ENCODE measurements around the gene SCGB1C2.
"Not testable (repeated sequence)": the region's sequence is repeated elsewhere in the genome, so short reads cannot be mapped to it uniquely, and the experiment has no call there.

Gene SCGB1C2

GRCh38 chr17:149231-149630 lies 11.9 kb downstream of the SCGB1C2 start:
- DNase-seq, result no peak

GRCh38 chr17:149897-150584 lies 12.7 kb downstream of the SCGB1C2 start:
- no peak for DNase-seq

DNA sequence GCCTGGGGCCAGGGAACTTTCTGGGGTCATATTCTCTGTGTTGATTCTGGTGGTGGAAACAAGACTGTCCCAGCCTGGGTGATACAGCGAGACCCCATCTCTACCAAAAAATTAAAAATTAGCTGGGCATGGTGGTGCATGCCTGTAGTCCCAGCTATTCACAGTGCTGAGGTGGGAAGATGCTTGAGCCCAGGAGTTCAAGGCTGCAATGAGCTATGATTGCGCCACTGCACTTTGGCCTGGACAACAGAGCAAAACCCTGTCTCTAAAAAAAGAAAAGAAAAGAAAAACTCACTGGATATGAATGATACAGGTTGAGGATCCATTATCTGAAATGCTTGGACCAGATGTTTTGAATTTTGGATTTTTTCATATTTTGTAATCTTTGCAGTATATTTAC lies 13.6 kb downstream of the SCGB1C2 start:
- no peak for DNase-seq

DNA sequence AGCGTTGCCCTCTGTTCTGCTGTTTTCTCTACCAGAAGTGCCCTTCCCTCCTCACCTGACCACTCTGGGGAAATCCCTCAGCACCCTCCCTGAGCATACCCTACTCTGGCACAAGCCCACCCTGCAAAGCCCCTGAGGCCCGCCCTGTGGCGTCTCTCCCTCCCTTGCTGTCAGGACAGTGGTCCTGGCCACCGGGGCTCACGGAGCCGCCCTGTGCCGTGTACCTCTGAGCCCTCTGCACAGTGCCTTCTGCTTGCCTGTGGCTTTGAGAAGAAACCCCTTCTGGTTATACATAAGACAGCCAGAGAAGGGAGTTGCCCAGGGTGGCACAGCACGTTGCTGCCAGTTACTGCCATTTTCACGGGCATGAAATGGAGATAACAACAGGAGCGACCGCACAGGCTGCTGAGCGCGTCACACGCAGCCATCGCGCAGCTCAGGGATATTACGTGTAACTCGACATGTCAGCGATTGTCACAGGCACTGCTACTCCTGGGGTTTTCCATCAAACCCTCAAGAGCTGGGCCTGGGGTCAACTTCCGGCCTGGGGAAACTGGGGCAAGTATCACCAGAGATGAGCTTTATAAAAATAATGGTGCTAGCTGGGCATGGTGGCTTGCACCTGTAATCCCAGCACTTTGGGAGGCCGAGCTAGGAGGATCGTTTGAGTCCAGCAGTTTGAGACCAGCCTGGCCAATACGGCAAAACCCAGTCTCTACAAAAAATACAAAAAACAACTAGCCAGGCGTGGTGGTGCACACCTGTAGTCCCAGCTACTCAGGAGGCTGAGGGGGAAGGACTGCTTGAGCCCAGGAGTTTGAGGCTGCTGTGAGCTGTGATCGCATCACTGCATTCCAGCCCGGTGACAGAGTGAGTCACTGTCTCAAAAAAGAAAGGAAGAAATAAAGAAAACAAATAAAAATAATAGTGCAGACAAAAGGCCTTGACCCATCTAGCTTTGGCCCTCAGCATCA lies 14.8 kb downstream of the SCGB1C2 start:
- no peak for DNase-seq

GRCh38 chr17:152860-153420 lies 15.6 kb downstream of the SCGB1C2 start:
- no peak for DNase-seq

GRCh38 chr17:153851-154250 lies 16.5 kb downstream of the SCGB1C2 start:
- no peak for DNase-seq

DNA sequence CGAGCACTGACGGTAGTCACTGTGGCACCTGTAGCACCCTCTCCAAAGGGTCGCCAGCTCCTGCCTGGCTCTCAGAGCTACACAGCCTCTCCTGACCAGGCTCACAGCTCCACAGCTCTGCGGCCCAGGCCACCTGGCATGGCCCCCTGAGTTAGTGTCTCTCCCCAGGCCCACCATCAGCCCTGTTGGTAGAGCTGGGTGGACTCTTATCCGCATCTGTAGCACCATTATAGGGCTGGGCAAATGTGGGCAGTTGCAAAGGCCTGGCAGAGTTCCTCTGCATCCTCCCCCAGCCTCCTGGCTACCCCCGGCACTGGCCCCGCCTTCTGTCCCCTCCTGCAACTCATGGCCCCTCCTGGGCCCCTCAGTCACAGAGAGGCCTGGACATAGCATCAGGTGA lies 18.2 kb downstream of the SCGB1C2 start:
- DNase-seq, result no peak

- DNase-seq, result no peak
Observed at GRCh38 chr17:156094-156621, 18.8 kb downstream of the SCGB1C2 start.

DNA sequence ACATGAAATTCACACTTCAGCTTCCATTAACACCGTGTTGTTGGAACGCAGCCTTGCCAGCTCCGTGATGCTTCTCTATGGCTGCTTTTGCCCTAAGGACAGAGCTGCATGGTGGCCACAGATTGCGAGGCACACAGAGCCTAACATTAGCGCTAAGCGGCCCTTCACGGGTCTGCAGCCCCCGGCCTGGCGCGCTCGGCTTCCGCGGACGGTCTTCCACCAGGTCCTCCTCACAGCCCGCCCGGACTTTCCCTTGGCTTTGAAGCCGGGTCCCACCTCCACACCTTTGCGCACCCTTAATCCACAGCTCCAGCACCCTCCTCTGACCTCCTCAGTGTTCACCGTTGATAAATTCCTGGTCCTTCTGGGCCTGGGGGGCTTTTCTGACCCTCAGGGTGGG lies 19.6 kb downstream of the SCGB1C2 start:
- no peak for DNase-seq

DNA sequence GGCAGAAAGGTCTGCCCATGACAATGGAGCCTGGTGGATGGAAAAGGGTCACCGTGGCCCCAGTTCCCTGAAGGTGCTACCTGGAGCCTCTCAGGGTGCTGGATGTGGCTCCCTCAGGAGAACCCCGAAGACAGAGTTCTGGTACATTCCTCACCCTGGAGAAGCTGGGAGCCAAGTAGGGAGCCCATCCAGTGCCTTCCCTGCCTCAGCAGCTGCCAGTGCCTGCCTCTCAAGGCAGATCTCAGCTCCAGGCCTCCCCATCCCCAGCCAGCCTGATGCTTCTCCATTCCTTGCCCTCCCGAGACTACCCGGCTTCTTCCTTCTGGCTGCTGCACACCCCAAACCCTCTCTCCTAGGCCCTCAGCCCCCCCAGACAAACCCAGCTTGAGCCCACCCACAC lies 20.5 kb downstream of the SCGB1C2 start:
- DNase-seq, result no peak

- DNase-seq, result no peak
Observed at GRCh38 chr17:158379-158778, 21.0 kb downstream of the SCGB1C2 start.

GRCh38 chr17:159609-160008 lies 22.2 kb downstream of the SCGB1C2 start:
- no peak for DNase-seq

- no peak for DNase-seq
Observed at GRCh38 chr17:160336-160735, 23.0 kb downstream of the SCGB1C2 start.

DNA sequence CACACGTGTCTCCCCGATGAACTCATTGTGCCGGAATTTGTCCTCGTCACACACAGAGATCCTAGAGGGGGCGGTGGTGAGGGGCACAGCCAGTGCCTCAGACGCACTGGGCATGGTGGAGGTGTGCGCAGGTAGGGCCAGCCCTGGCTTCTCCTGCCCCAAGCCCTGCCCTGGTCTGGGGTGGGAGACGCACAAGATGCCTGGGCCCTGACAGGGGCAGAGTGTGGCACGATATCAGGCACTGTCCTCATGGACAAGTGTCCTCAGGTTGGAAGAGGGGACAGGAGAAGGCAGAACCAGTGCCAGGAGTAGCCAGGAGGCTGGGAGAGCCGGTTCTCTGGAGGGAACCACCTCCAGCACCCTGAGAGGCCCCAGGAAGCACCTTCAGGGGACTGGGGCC lies 24.1 kb downstream of the SCGB1C2 start:
- no peak for DNase-seq

DNA sequence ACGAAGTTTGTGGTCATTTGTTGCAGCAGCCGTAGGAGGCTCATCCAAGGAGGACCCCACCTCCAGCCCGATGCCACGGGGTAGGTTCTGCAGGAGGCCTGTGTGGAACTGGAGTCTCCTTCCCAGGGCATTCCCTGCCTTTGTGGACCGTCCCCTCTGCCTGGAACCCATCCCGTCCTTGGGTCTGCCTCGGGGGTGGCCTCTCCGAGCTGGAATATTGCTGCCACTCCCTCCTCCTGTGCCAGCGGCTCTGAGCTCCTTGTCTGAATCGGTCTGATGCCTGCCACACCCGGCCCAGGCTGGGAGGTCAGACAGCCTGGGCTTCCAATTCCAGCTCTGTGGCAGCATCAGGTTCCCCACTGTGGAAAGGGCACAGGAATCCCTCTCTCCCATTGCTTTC lies 25.3 kb downstream of the SCGB1C2 start:
- no peak for DNase-seq

DNA sequence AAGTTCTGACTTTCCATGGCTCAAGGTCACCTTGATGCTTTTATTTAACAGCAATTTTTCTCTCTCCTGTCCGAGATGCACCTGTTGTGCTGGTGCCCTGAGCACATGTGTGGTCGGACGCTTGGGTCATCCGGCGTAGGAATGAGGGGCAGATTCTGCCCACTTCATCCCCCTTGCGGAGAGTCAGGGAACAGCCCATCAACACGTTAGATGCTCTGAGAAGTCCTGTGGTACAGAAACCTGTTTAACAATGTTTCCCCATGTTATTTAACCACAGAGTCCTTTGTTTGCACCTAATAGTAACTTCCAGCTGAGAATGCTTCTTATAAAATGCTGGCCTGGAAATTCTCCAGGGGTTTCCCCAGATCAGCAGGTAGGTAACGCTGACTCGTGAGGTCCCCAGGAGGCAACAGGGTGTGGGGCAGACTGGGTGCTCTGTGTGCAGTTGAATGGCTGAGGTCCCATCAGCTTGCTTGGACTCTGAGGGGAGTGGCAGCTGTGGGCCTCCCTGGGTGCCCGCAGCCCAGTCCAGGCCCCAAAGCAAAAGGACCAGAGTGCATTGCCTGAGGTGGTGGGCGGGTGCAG lies 26.2 kb downstream of the SCGB1C2 start:
- no peak for DNase-seq

DNA sequence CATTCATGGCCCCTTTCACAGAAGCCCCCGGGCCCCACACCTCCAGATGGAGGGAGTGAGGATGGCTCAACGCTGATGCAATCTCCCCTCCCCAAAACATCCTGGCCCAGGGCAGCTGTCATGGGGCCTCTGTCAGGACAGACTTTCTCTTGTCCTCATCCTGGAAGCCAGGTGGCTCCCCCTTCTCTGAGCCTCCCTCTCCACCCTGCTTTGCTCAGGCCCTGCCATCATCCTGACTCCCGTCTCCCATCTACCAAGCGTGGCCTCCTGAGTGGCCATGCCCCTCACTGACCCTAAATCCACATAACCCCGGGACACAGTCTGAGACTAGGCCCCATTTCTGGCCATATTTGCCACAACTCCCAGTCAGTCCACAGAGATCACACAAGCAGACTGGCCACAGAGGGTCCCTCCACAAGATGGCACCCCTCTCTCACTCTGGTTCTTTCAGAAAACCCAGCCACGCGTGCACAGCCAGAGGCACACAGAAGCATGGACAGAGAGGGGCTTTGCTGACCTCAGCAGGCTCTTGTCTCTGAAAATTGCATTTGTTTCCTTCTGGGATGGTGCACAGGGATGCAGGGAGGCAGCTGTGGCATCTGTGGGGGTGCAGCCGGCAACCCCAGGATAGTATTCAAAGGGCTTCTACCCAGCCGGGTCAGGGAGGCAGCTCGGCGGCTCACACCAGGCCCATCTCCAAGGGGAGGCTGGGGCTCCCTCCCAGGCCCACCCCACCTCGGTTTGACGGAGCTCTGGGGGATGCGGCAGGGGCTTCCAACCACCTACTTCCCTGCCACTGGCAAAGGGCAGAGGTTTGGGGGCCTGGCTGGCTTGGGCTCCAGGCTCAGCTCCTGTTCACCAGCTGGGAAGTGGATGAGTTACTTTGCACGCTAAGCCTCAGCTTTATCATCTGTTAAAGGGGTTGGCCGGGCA lies 27.2 kb downstream of the SCGB1C2 start:
- DNase-seq, result peak; percentile 22 to 34

- no peak for DNase-seq
Observed at GRCh38 chr17:165939-166338, 28.6 kb downstream of the SCGB1C2 start.

DNA sequence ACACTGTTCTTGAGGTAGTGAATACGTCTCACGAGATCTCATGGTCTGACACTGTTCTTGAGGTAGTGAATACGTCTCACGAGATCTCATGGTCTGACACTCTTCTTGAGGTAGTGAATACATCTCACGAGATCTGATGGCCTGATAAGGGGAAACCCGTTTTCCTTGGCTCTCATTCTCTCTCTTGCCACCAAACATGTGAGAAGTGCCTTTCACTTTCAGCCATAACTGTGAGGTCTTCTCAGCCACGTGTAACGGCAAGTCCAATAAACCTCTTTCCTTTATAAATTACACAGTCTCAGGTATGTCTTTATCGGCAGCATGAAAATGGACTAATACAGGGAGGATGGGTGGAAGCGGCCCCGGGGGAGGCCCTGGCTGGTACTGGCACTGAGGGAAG lies 31.2 kb downstream of the SCGB1C2 start:
- DNase-seq, result not testable (repeated sequence)

DNA sequence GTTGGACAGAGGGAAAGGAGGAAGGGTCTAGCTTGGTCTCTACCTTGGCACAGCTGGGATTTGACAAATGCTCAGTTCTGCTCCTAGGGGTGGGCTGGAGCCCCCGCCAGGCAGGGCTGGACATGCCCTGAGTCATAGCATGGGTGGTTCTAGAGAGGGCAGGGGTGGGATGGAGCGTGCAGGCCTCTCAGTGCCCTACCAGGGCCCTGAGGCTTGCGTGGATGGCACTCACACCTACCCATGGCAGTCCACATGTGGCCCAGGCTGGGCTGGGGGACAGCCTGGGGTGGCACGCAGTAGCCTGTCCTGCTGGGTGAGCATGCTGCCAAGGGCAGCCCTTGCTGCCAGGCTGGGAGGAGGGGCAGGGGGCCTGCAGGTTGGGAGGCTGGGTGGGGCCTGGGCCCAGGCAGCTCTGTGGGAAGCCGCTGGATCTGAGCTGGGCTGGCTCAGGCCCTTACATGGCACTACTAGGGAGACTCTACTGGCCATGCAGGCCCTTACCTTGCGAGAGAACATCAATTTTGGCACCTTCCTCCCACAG lies 32.8 kb downstream of the SCGB1C2 start:
- DNase-seq, result no peak

DNA sequence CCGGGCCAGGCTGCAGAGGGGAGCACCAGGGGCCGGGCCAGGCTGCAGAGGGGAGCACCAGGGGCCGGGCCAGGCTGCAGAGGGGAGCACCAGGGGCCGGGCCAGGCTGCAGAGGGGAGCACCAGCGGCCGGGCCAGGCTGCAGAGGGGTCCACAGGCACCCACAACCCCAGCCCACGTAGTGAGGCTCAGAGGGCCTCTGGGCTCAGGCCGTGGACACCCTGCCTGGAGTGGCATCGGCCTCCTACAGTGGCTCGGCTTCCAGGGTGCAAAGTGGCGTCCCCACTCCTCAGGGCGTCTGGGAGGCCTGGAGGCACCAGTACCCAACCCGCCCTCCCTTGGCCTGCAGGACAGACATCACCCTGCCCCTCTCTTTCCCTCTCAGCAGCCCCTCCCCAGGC lies 34.5 kb downstream of the SCGB1C2 start:
- DNase-seq, result no peak

- no peak for DNase-seq
Observed at GRCh38 chr17:172401-172800, 35.0 kb downstream of the SCGB1C2 start.
